H9 (cell line): ENCODE data around the gene XCR1. TPM values are rescaled to one million over a fixed set of nuclear protein-coding genes. Genes with fewer than 3 reads are reported as not detected.
"Not testable (repeated sequence)": the region's sequence is repeated elsewhere in the genome, so short reads cannot be mapped to it uniquely, and the experiment has no call there.

ENCODE experiments used
- DNase-seq: peaks from one replicate; pipeline ENCODE4 v3.0.0-alpha.2; 2017
- H2AFZ ChIP-seq: one replicate; pipeline ENCODE4 v1.6.1; 2013; ENCODE audit warnings: mild to moderate bottlenecking, low read length, control low read depth, moderate library complexity
- H2AK5ac ChIP-seq: 2 replicates; pipeline ENCODE4 v1.6.1; 2013; ENCODE audit warnings: low read length, control low read depth, mixed read lengths; ENCODE audit not compliant: insufficient read length
- H2BK120ac ChIP-seq: one replicate; pipeline ENCODE4 v1.6.1; 2013; ENCODE audit warnings: low read depth, mild to moderate bottlenecking, low read length, control low read depth, inconsistent platforms; ENCODE audit not compliant: poor library complexity, severe bottlenecking
- H2BK12ac ChIP-seq: 2 replicates; pipeline ENCODE4 v1.6.1; 2013; ENCODE audit warnings: low read length, control low read depth, mixed read lengths, low read depth; ENCODE audit not compliant: insufficient read length
- H2BK15ac ChIP-seq: 2 replicates; pipeline ENCODE4 v1.6.1; 2013; ENCODE audit warnings: low read depth, low read length, control low read depth
- H2BK20ac ChIP-seq: one replicate; pipeline ENCODE4 v1.6.1; 2013; ENCODE audit warnings: low read depth, mild to moderate bottlenecking, low read length, control low read depth, inconsistent platforms; ENCODE audit not compliant: poor library complexity, severe bottlenecking
- H2BK5ac ChIP-seq: 2 replicates; pipeline ENCODE4 v1.6.1; 2013; ENCODE audit warnings: low read length, control low read depth, mixed read lengths; ENCODE audit not compliant: insufficient read length
- H3K14ac ChIP-seq: 2 replicates; pipeline ENCODE4 v1.6.1; 2013; ENCODE audit warnings: low read length, control low read depth; ENCODE audit not compliant: insufficient read depth
- H3K18ac ChIP-seq: 2 replicates; pipeline ENCODE4 v1.6.1; 2013; ENCODE audit warnings: low read depth, mild to moderate bottlenecking, mixed read lengths, low read length, control low read depth; ENCODE audit not compliant: insufficient read length
- H3K23ac ChIP-seq: 2 replicates; pipeline ENCODE4 v1.6.1; 2013; ENCODE audit warnings: low read length, control low read depth, mixed read lengths, low read depth; ENCODE audit not compliant: insufficient read length
- H3K23me2 ChIP-seq: 2 replicates; pipeline ENCODE4 v1.6.1; 2013; ENCODE audit warnings: low read depth, mild to moderate bottlenecking, mixed read lengths, low read length, control low read depth; ENCODE audit not compliant: insufficient read length, poor library complexity, severe bottlenecking
- H3K27ac ChIP-seq: 2 replicates; pipeline ENCODE4 v1.5.1; 2013; ENCODE audit warnings: low read length, control low read depth, mixed read lengths, low read depth; ENCODE audit not compliant: insufficient read length
- H3K27me3 ChIP-seq: 2 replicates; pipeline ENCODE4 v1.6.1; 2013; ENCODE audit warnings: low read length, control low read depth, inconsistent platforms; ENCODE audit not compliant: insufficient read depth
- H3K4ac ChIP-seq: 2 replicates; pipeline ENCODE4 v1.6.1; 2013; ENCODE audit warnings: low read depth, mild to moderate bottlenecking, control low read depth, inconsistent platforms, low read length, moderate library complexity
- H3K4me1 ChIP-seq: 2 replicates; pipeline ENCODE4 v1.6.1; 2013; ENCODE audit warnings: low read length, control low read depth, inconsistent platforms; ENCODE audit not compliant: insufficient read depth
- H3K4me2 ChIP-seq: 2 replicates; pipeline ENCODE4 v1.6.1; 2013; ENCODE audit warnings: low read length, control low read depth, mixed read lengths; ENCODE audit not compliant: insufficient read length, insufficient read depth
- H3K56ac ChIP-seq: 2 replicates; pipeline ENCODE4 v1.6.1; 2013; ENCODE audit warnings: low read depth, mild to moderate bottlenecking, mixed read lengths, low read length, control low read depth; ENCODE audit not compliant: insufficient read length
- H3K79me1 ChIP-seq: 2 replicates; pipeline ENCODE4 v1.6.1; 2013; ENCODE audit warnings: low read depth, mild to moderate bottlenecking, moderate library complexity, low read length, control low read depth, inconsistent platforms; ENCODE audit not compliant: insufficient read depth, poor library complexity, severe bottlenecking
- H3K79me2 ChIP-seq: 2 replicates; pipeline ENCODE4 v1.6.1; 2013; ENCODE audit warnings: low read length, control low read depth, inconsistent platforms; ENCODE audit not compliant: insufficient read depth
- H3K9ac ChIP-seq: 2 replicates; pipeline ENCODE4 v1.6.1; 2013; ENCODE audit warnings: low read length, control low read depth, mixed read lengths; ENCODE audit not compliant: insufficient read length; ENCODE audit errors: extremely low read depth
- H3K9me3 ChIP-seq: one replicate; pipeline ENCODE4 v1.6.1; 2013; ENCODE audit warnings: low read depth, low read length, inconsistent platforms; ENCODE audit not compliant: control insufficient read depth
- H3T11ph ChIP-seq: one replicate; pipeline ENCODE4 v1.6.1; 2013; ENCODE audit warnings: mild to moderate bottlenecking, low read length, control low read depth, inconsistent platforms
- H4K20me1 ChIP-seq: one replicate; pipeline ENCODE4 v1.6.1; 2013; ENCODE audit not compliant: control insufficient read depth, insufficient read length, insufficient read depth
- H4K5ac ChIP-seq: 2 replicates; pipeline ENCODE4 v1.6.1; 2013; ENCODE audit warnings: low read depth, mild to moderate bottlenecking, mixed read lengths, low read length, control low read depth; ENCODE audit not compliant: insufficient read length
- H4K8ac ChIP-seq: replicated peaks from 2 replicates; pipeline ENCODE4 v1.6.1; 2013; ENCODE audit warnings: low read length, control low read depth, mixed read lengths, low read depth; ENCODE audit not compliant: insufficient read length
- H4K91ac ChIP-seq: 2 replicates; pipeline ENCODE4 v1.6.1; 2013; ENCODE audit warnings: low read depth, mild to moderate bottlenecking, moderate library complexity, mixed read lengths, low read length, control low read depth; ENCODE audit not compliant: insufficient read length
- H3K27ac Mint-ChIP-seq, 3 experiments: 2 replicates in 2 of 3; 3 replicates in 1 of 3; pipeline ENCODE4 v1.8.0; 2020 to 2021; ENCODE audit warnings: mixed read lengths in 3 of 3, mild to moderate bottlenecking in 1 of 3, moderate library complexity in 1 of 3
- H3K27me3 Mint-ChIP-seq: 2 replicates; pipeline ENCODE4 v1.8.0; 2021; ENCODE audit warnings: low read depth, mild to moderate bottlenecking, moderate library complexity, mixed read lengths
- H3K36me3 Mint-ChIP-seq, 3 experiments: 2 replicates in 2 of 3; 3 replicates in 1 of 3; pipeline ENCODE4 v1.8.0; 2020 to 2021; ENCODE audit warnings: low read depth in 3 of 3, mixed read lengths in 3 of 3; ENCODE audit not compliant: insufficient read depth in 1 of 3
- H3K4me1 Mint-ChIP-seq, 2 experiments: 2 replicates each; pipeline ENCODE4 v1.8.0; 2020; ENCODE audit warnings: mixed read lengths in 2 of 2
- H3K4me3 Mint-ChIP-seq, 2 experiments: 2 replicates in 1 of 2; 3 replicates in 1 of 2; pipeline ENCODE4 v1.8.0; 2020 to 2021; ENCODE audit warnings: mild to moderate bottlenecking in 2 of 2, mixed read lengths in 2 of 2, moderate library complexity in 1 of 2
- H3K9me3 Mint-ChIP-seq, 2 experiments: 2 replicates in 1 of 2; 3 replicates in 1 of 2; pipeline ENCODE4 v1.8.0; 2020; ENCODE audit warnings: mild to moderate bottlenecking in 2 of 2, mixed read lengths in 2 of 2, moderate library complexity in 1 of 2
- CTCF ChIP-seq: fragments of 200-600 bp; sonication (generic); conservative IDR thresholded peaks from 3 replicates; pipeline ENCODE4 v1.8.0; 2021; ENCODE audit warnings: antibody characterized with exemption, mild to moderate bottlenecking
- WGBS: extraction: QIAGEN DNeasy Blood & Tissue Kit; methylation state at CpG from one replicate; pipeline ENCODE4 v1.1.7; 2013; ENCODE audit warnings: missing lambda C conversion rate, low lambda C conversion rate, mixed read lengths; ENCODE audit not compliant: insufficient read length; ENCODE audit errors: extremely low coverage; 5-methylcytosine and 5-hydroxymethylcytosine counted together
- total RNA-seq: library from RNA; stranded (reverse); gene quantifications from 2 replicates; pipeline ENCODE4 v1.2.1, GENCODE V29; 2021

Gene XCR1
- total RNA-seq, 1 experiment from 2014 or later = not detected

- no peak overlapping the region for H4K91ac ChIP-seq
- H3T11ph ChIP-seq = no peak overlapping the region
- H3K23me2 ChIP-seq = no peaks in the 10 kb centered on the region
- H3K27me3 Mint-ChIP-seq = no peaks in the 10 kb centered on the region
- no peaks in the 10 kb centered on the region for H3K36me3 Mint-ChIP-seq
- H2BK15ac ChIP-seq = no peak overlapping the region
- H3K56ac ChIP-seq = no peak overlapping the region
- H3K27ac ChIP-seq = no peak overlapping the region
- no peak for TF ChIP-seq CTCF
- H4K20me1 ChIP-seq = no peaks in the 10 kb centered on the region
- H3K27me3 ChIP-seq = no peaks in the 10 kb centered on the region
- no peak overlapping the region for H3K18ac ChIP-seq
- H3K9me3 ChIP-seq = no peaks in the 10 kb centered on the region
- H3K4me3 Mint-ChIP-seq = no peak overlapping the region
- H4K8ac ChIP-seq = no peak overlapping the region
- no peak overlapping the region for H3K27ac Mint-ChIP-seq
- no peak overlapping the region for H2BK120ac ChIP-seq
- H3K4me1 ChIP-seq = no peaks in the 10 kb centered on the region
- H3K4ac ChIP-seq = no peak overlapping the region
- no CpG with 5 or more reads among the region's 5 CpGs for WGBS
- no peak overlapping the region for H2BK5ac ChIP-seq
- H3K79me2 ChIP-seq = no peaks in the 10 kb centered on the region
- no peak overlapping the region for H4K5ac ChIP-seq
- DNase-seq = no peak
- no peak overlapping the region for H3K23ac ChIP-seq
- H3K4me2 ChIP-seq = no peak overlapping the region
- H3K4me1 Mint-ChIP-seq = 0 out of 4 replicates have a peak, but pooled peaks cover 0 to 6% of the 10 kb centered on the region in 2 experiments
- H2BK20ac ChIP-seq = no peak overlapping the region
- H3K9me3 Mint-ChIP-seq = no peaks in the 10 kb centered on the region
- H2AFZ ChIP-seq = no peak overlapping the region
- H2BK12ac ChIP-seq = no peak overlapping the region
- H3K14ac ChIP-seq = no peak overlapping the region
- no peaks in the 10 kb centered on the region for H3K79me1 ChIP-seq
- H2AK5ac ChIP-seq = no peak overlapping the region
- H3K9ac ChIP-seq = no peak overlapping the region
Measured at GRCh38 chr3:46049093-46049492, 21.8 kb upstream of the XCR1 start.

GRCh38 chr3:46046231-46046630, 18.9 kb upstream of the XCR1 start:
- not testable (repeated sequence) for H3K14ac ChIP-seq, H3K56ac ChIP-seq, H2BK120ac ChIP-seq, H3K9me3 ChIP-seq, H4K91ac ChIP-seq, H2BK20ac ChIP-seq, H4K5ac ChIP-seq, H3K9me3 Mint-ChIP-seq, H3K23ac ChIP-seq, H2AFZ ChIP-seq, H4K20me1 ChIP-seq, H3K27ac Mint-ChIP-seq, H3K23me2 ChIP-seq, H4K8ac ChIP-seq, H3K18ac ChIP-seq, H2BK5ac ChIP-seq, H2BK12ac ChIP-seq, H3K36me3 Mint-ChIP-seq, H3K4me2 ChIP-seq, H3K4me1 ChIP-seq, H3K4me3 Mint-ChIP-seq, H2BK15ac ChIP-seq, H3K27me3 ChIP-seq, H2AK5ac ChIP-seq, H3K9ac ChIP-seq, H3K27ac ChIP-seq, H3K27me3 Mint-ChIP-seq, H3K4ac ChIP-seq, H3K79me1 ChIP-seq, H3T11ph ChIP-seq, H3K4me1 Mint-ChIP-seq, H3K79me2 ChIP-seq, DNase-seq
- no CpG with 5 or more reads among the region's 5 CpGs for WGBS
